ENCODE data around the gene CMSS1.
"Not testable (repeated sequence)": the region's sequence is repeated elsewhere in the genome, so short reads cannot be mapped to it uniquely, and the experiment has no call there.

The CMSS1 gene

DNA sequence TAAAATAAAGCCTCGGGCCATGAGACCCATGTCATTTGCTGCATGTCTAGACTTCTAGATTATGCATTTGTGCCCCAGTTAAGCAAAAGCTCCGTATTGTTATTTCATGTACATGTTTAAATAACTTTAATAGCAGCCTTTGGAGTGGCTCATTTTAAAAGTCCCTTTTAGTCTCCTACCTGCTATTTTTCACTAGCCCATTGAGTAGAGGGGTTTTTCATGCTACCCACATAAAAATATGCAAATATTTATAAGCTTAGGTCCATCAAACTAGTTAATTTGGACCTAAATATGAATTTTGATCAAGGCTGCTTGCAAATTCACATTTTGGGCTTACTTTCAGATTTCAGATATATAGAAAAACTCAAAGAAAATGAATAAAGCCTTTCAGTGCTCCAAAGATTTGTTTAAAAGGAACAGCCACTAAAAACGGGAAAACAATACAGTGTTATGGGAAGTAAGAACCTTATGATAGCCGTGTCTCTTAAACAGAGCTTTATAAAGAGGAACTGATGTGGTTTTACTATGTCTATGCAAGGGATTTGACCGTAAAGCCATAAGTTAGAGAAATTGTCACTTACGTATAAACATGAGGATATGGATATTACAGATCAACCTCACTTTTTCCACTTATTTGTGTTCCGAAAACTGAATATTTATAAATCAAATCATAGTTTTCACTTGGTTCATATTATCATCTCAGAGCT is 266.6 kb downstream of the CMSS1 start:
- no peak overlapping the region for H3K4me3 ChIP-seq (ENCODE audit: low read depth in 1 of 2, low read length in 2 of 2)
- H3K27ac ChIP-seq (ENCODE audit: low read depth, low read length) = no peak overlapping the region
- H3K27me3 ChIP-seq (ENCODE audit: control insufficient read depth in 1 of 2, insufficient read depth in 2 of 2, low read length in 2 of 2) = no peaks in the 10 kb centered on the region
- no peak overlapping the region for H3K9ac ChIP-seq (ENCODE audit: low read depth in 1 of 2, low read length in 2 of 2)
- peaks cover 0 to 4% of the 10 kb centered on the region in 2 donors for H3K4me1 ChIP-seq (ENCODE audit: control insufficient read depth in 1 of 2, insufficient read depth in 2 of 2, low read length in 2 of 2)
- no peaks in the 10 kb centered on the region for H3K9me3 ChIP-seq (ENCODE audit: control insufficient read depth in 1 of 2, low read length in 2 of 2)
- H3K36me3 ChIP-seq (ENCODE audit: control insufficient read depth in 1 of 2, insufficient read depth in 2 of 2, low read length in 2 of 2) = no peaks in the 10 kb centered on the region

DNA sequence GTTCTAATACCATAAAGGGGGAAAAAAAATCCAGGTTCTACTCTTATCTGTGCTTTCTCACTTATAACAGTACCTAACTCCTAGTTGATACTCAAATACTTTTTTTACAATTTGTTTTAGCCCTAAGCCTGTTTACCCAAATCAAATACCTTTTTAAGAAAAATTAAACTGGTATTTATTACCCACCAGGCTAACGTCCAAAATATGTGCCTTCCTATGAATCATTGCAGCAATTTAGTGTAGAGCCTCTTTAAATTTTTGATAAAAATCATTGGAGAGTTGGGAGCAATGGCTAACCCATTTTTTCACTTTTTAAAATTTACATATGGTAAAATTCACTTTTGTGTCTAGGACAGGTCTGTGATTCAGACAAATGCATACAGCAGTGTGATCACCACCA is 268.7 kb downstream of the CMSS1 start:
- H3K9ac ChIP-seq (ENCODE audit: low read depth in 1 of 2, low read length in 2 of 2) = no peak overlapping the region
- no peaks in the 10 kb centered on the region for H3K36me3 ChIP-seq (ENCODE audit: control insufficient read depth in 1 of 2, insufficient read depth in 2 of 2, low read length in 2 of 2)
- no peaks in the 10 kb centered on the region for H3K9me3 ChIP-seq (ENCODE audit: control insufficient read depth in 1 of 2, low read length in 2 of 2)
- H3K27me3 ChIP-seq (ENCODE audit: control insufficient read depth in 1 of 2, insufficient read depth in 2 of 2, low read length in 2 of 2) = no peaks in the 10 kb centered on the region
- H3K4me3 ChIP-seq (ENCODE audit: low read depth in 1 of 2, low read length in 2 of 2) = no peak overlapping the region
- peaks cover 0 to 14% of the 10 kb centered on the region in 2 donors for H3K4me1 ChIP-seq (ENCODE audit: control insufficient read depth in 1 of 2, insufficient read depth in 2 of 2, low read length in 2 of 2)
- H3K27ac ChIP-seq (ENCODE audit: low read depth, low read length) = no peak overlapping the region

DNA sequence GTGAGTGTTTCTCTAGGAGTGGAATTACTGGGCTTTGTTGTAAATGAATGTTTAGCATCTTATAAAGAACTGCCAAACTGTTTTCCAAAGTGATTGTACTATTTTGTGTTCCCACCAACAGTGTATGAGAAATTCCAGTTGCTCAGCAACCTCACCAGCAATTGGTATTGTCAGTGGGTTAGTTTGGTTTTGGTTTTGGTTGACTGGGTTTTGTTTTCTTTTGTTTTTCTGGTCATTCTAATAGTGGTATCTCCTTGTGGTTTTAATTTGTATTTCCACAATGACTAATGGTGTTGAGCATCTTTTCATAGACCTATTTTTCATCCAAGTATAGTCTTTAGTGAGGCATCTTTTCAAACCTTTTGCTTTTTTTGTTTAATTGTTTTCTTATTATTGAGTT is 269.5 kb downstream of the CMSS1 start:
- Histone ChIP-seq H3K4me1 (ENCODE audit: control insufficient read depth in 1 of 2, insufficient read depth in 2 of 2, low read length in 2 of 2) (peaks cover 0 to 14% of the 10 kb centered on the region in 2 donors), H3K9ac (ENCODE audit: low read depth in 1 of 2, low read length in 2 of 2) (no peak overlapping the region), H3K9me3 (ENCODE audit: control insufficient read depth in 1 of 2, low read length in 2 of 2) (no peaks in the 10 kb centered on the region), H3K27me3 (ENCODE audit: control insufficient read depth in 1 of 2, insufficient read depth in 2 of 2, low read length in 2 of 2) (no peaks in the 10 kb centered on the region), H3K4me3 (ENCODE audit: low read depth in 1 of 2, low read length in 2 of 2) (no peak overlapping the region), H3K27ac (ENCODE audit: low read depth, low read length) (no peak overlapping the region), H3K36me3 (ENCODE audit: control insufficient read depth in 1 of 2, insufficient read depth in 2 of 2, low read length in 2 of 2) (no peaks in the 10 kb centered on the region)

DNA sequence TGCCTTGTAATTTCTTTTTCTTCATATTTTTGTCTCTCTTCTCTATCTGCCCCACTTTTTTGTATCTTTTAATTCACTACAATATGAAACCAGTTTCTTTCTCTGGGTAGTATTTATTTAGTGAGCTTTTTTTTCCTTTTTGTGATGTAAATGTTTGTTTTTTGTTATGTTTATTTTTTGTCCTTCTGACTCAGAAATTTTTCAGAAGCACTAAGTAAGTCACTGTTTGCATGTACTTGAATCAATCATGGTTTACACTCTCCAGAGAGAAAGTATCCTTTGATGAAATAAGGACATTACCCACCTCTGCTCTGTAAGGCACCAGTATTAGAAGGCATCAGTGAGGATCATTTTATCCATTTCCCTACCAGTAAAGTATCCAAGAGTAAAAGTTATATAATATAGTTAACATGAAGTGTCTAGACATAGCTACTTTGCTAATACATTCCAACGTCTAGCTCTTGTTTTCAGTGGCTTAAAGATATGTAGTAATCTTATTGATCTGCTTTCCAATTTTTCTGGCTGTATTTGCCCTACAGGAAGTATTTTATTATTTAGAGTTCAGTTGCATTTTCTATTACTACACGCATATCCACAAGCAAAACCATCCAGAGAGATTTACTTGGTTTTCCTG is 271.2 kb downstream of the CMSS1 start:
- Histone ChIP-seq H3K4me1 (ENCODE audit: control insufficient read depth in 1 of 2, insufficient read depth in 2 of 2, low read length in 2 of 2) (peaks cover 0 to 14% of the 10 kb centered on the region in 2 donors), H3K4me3 (ENCODE audit: low read depth in 1 of 2, low read length in 2 of 2) (no peak overlapping the region), H3K27ac (ENCODE audit: low read depth, low read length) (no peak overlapping the region), H3K9me3 (ENCODE audit: control insufficient read depth in 1 of 2, low read length in 2 of 2) (no peaks in the 10 kb centered on the region), H3K36me3 (ENCODE audit: control insufficient read depth in 1 of 2, insufficient read depth in 2 of 2, low read length in 2 of 2) (no peaks in the 10 kb centered on the region), H3K9ac (ENCODE audit: low read depth in 1 of 2, low read length in 2 of 2) (no peak overlapping the region), H3K27me3 (ENCODE audit: control insufficient read depth in 1 of 2, insufficient read depth in 2 of 2, low read length in 2 of 2) (no peaks in the 10 kb centered on the region)

DNA sequence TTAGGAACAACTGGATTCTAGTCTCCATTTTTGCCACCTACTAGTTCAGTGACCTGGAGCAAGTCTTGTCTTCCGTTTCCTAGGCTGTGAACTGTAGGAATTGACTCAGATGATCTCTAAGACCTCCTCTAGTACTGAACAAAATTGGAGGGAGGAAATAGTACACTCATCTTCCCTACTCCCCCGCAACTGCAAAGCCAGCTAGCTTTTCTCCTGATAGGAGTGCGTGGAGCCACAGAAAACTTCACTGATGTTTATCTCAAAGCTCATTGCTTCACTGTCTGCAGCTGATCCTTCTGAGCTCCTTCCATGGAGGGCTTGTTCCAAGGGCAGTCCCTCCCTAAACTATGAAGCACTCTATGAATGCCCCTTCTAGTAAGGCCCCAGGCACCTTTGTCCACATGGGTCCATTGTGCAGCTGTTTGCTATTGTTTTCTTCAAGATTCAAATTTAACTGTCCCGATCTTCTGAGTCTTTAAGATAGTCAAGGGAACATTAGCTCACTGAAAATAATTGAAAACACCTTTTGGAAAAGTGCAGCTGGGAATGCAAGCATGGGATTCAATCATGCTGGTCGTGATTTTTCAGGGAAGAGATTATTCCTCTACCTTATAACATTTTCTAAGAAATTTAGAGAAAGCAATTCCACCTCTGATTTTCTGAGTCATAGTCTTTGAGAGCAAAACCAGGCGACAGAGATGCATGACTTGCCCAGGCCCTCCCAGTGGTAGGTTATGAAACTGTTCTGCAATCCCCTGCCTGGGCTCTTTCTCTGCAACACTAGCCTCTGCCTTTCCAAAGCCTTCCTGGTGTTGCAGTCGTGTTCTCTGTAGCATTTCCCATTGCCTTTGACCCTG is 272.4 kb downstream of the CMSS1 start:
- no peak overlapping the region for H3K4me3 ChIP-seq (ENCODE audit: low read depth in 1 of 2, low read length in 2 of 2)
- H3K9ac ChIP-seq (ENCODE audit: low read depth in 1 of 2, low read length in 2 of 2) = no peak overlapping the region
- no peaks in the 10 kb centered on the region for H3K36me3 ChIP-seq (ENCODE audit: control insufficient read depth in 1 of 2, insufficient read depth in 2 of 2, low read length in 2 of 2)
- no peaks in the 10 kb centered on the region for H3K27me3 ChIP-seq (ENCODE audit: control insufficient read depth in 1 of 2, insufficient read depth in 2 of 2, low read length in 2 of 2)
- H3K9me3 ChIP-seq (ENCODE audit: control insufficient read depth in 1 of 2, low read length in 2 of 2) = no peaks in the 10 kb centered on the region
- H3K4me1 ChIP-seq (ENCODE audit: control insufficient read depth in 1 of 2, insufficient read depth in 2 of 2, low read length in 2 of 2) = peaks cover 0 to 14% of the 10 kb centered on the region in 2 donors
- H3K27ac ChIP-seq (ENCODE audit: low read depth, low read length) = no peak overlapping the region

DNA sequence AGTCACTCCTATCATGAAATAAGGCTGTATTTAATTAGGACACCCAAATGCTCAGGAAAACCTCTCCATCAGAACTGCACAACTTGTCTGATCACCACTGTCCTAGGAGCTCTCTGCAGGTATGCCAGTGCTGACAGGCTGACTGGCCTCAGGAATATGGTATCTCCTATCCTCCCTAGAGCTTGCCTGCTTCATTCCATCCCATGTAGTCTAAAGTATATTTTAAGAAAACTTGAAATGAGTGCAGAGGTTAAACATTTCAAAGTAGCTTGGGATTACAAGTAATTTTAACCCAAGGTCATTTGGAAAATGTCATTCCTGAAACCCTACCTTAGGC is 273.0 kb downstream of the CMSS1 start:
- Histone ChIP-seq H3K4me1 (ENCODE audit: control insufficient read depth in 1 of 2, insufficient read depth in 2 of 2, low read length in 2 of 2) (peaks cover 0 to 14% of the 10 kb centered on the region in 2 donors), H3K9ac (ENCODE audit: low read depth in 1 of 2, low read length in 2 of 2) (no peak overlapping the region), H3K36me3 (ENCODE audit: control insufficient read depth in 1 of 2, insufficient read depth in 2 of 2, low read length in 2 of 2) (no peaks in the 10 kb centered on the region), H3K27ac (ENCODE audit: low read depth, low read length) (no peak overlapping the region), H3K4me3 (ENCODE audit: low read depth in 1 of 2, low read length in 2 of 2) (no peak overlapping the region), H3K9me3 (ENCODE audit: control insufficient read depth in 1 of 2, low read length in 2 of 2) (no peaks in the 10 kb centered on the region), H3K27me3 (ENCODE audit: control insufficient read depth in 1 of 2, insufficient read depth in 2 of 2, low read length in 2 of 2) (no peaks in the 10 kb centered on the region)

DNA sequence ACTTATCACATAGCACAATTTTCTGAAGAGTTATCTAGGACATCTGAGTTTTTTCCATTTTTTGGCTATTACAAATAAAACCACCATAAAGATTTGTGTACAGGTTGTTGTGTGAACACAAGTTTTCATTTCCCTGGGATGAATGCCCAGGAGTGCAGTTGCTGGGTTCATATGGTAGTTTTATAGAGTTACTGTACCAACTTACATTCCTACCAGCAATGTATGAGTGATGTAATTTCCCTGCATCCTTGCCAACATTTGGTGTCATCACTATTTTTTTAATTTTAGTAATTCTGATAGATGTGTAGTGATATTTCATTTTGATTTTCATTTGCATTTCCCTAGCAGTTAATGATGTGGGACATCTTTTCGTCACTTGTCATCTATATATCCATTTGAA is 276.2 kb downstream of the CMSS1 start:
- Histone ChIP-seq H3K9me3 (ENCODE audit: control insufficient read depth in 1 of 2, low read length in 2 of 2) (no peaks in the 10 kb centered on the region), H3K4me1 (ENCODE audit: control insufficient read depth in 1 of 2, insufficient read depth in 2 of 2, low read length in 2 of 2) (peaks cover 0 to 21% of the 10 kb centered on the region in 2 donors), H3K4me3 (ENCODE audit: low read depth in 1 of 2, low read length in 2 of 2) (no peak overlapping the region), H3K9ac (ENCODE audit: low read depth in 1 of 2, low read length in 2 of 2) (no peak overlapping the region), H3K36me3 (ENCODE audit: control insufficient read depth in 1 of 2, insufficient read depth in 2 of 2, low read length in 2 of 2) (no peaks in the 10 kb centered on the region), H3K27ac (ENCODE audit: low read depth, low read length) (no peak overlapping the region), H3K27me3 (ENCODE audit: control insufficient read depth in 1 of 2, insufficient read depth in 2 of 2, low read length in 2 of 2) (no peaks in the 10 kb centered on the region)

DNA sequence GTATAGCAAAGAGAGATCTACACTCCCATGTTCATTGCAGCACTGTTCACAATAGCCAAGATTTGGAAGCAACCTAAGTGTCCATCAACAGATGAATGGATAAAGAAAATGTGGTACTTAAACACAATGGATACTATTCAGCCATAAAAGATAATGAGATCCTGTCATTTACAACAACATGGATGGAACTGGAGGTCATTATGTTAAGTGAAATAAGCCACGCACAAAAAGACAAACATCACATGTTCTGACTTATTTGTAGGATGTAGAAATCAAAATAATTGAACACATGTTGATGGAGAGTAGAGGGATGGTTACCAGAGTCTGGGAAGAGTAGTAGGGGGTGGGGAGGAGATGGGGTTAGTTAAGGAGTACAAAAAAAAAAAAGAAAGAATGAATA is 278.6 kb downstream of the CMSS1 start:
- H3K4me3 ChIP-seq (ENCODE audit: low read depth in 1 of 2, low read length in 2 of 2); H3K27ac ChIP-seq (ENCODE audit: low read depth, low read length); H3K36me3 ChIP-seq (ENCODE audit: control insufficient read depth in 1 of 2, insufficient read depth in 2 of 2, low read length in 2 of 2); H3K9me3 ChIP-seq (ENCODE audit: control insufficient read depth in 1 of 2, low read length in 2 of 2); H3K9ac ChIP-seq (ENCODE audit: low read depth in 1 of 2, low read length in 2 of 2); H3K27me3 ChIP-seq (ENCODE audit: control insufficient read depth in 1 of 2, insufficient read depth in 2 of 2, low read length in 2 of 2): not testable (repeated sequence)
- peaks cover 0 to 12% of the 10 kb centered on the region in 2 donors for H3K4me1 ChIP-seq (ENCODE audit: control insufficient read depth in 1 of 2, insufficient read depth in 2 of 2, low read length in 2 of 2)

DNA sequence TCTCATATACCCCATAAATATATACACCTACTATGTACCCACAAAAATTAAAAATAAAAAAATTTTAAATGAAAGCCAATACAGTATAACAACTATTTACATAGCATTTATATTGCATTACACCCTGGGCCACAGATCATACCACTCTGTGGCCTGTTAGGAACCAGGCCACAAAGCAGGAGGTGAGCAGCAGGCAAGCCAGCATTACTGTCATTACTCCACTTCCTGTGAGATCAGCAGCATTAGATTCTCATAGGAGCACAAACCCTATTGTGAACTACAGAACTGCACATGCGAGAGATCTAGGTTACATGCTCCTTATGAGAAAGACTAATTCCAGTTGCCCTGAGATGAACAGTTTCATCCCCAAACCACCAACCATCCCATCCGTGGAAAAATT is 279.2 kb downstream of the CMSS1 start:
- H3K27me3 ChIP-seq (ENCODE audit: control insufficient read depth in 1 of 2, insufficient read depth in 2 of 2, low read length in 2 of 2) = no peaks in the 10 kb centered on the region
- H3K4me1 ChIP-seq (ENCODE audit: control insufficient read depth in 1 of 2, insufficient read depth in 2 of 2, low read length in 2 of 2) = peaks cover 0 to 12% of the 10 kb centered on the region in 2 donors
- no peak overlapping the region for H3K4me3 ChIP-seq (ENCODE audit: low read depth in 1 of 2, low read length in 2 of 2)
- H3K36me3 ChIP-seq (ENCODE audit: control insufficient read depth in 1 of 2, insufficient read depth in 2 of 2, low read length in 2 of 2) = no peaks in the 10 kb centered on the region
- H3K27ac ChIP-seq (ENCODE audit: low read depth, low read length) = no peak overlapping the region
- no peak overlapping the region for H3K9ac ChIP-seq (ENCODE audit: low read depth in 1 of 2, low read length in 2 of 2)
- H3K9me3 ChIP-seq (ENCODE audit: control insufficient read depth in 1 of 2, low read length in 2 of 2) = no peaks in the 10 kb centered on the region
